HEK293 (cell line): Measurements from ENCODE around the gene MCU.

Experiments
- BCL11B ChIP-seq: fragments of 450-650 bp; formaldehyde crosslinking; IDR thresholded peaks from 2 replicates; pipeline ENCODE4 v1.5.1; 2016; ENCODE audit warnings: low read depth, missing biosample characterization, missing genetic modification characterization
- FEZF1 ChIP-seq: fragments of 450-650 bp; formaldehyde crosslinking; IDR thresholded peaks from 2 replicates; pipeline ENCODE4 v1.5.1; 2016; ENCODE audit warnings: missing biosample characterization, missing genetic modification characterization
- OSR2 ChIP-seq: fragments of 450-650 bp; formaldehyde crosslinking; IDR thresholded peaks from 2 replicates; pipeline ENCODE4 v1.5.1; 2016; ENCODE audit warnings: missing biosample characterization, missing genetic modification characterization
- REPIN1 ChIP-seq: fragments of 450-650 bp; formaldehyde crosslinking; IDR thresholded peaks from 2 replicates; pipeline ENCODE4 v1.5.1; 2017; ENCODE audit warnings: missing biosample characterization, missing genetic modification characterization, low read depth
- SP3 ChIP-seq: fragments of 450-650 bp; formaldehyde crosslinking; IDR thresholded peaks from 2 replicates; pipeline ENCODE4 v1.5.1; 2016; ENCODE audit warnings: missing biosample characterization, missing genetic modification characterization
- SP7 ChIP-seq: fragments of 450-650 bp; formaldehyde crosslinking; IDR thresholded peaks from 2 replicates; pipeline ENCODE4 v1.5.1; 2016; ENCODE audit warnings: missing biosample characterization, missing genetic modification characterization
- TCF7L2 ChIP-seq: IDR thresholded peaks from 2 replicates; pipeline ENCODE4 v1.6.1; 2011; ENCODE audit warnings: low read depth, mild to moderate bottlenecking, inconsistent platforms, low read length, moderate library complexity, borderline replicate concordance
- WT1 ChIP-seq: fragments of 450-650 bp; formaldehyde crosslinking; IDR thresholded peaks from 2 replicates; pipeline ENCODE4 v1.5.1; 2016; ENCODE audit warnings: missing biosample characterization, missing genetic modification characterization
- ZBTB1 ChIP-seq: fragments of 450-650 bp; formaldehyde crosslinking; IDR thresholded peaks from 2 replicates; pipeline ENCODE4 v1.5.1; 2016; ENCODE audit warnings: missing biosample characterization, missing genetic modification characterization
- ZEB2 ChIP-seq: fragments of 450-650 bp; formaldehyde crosslinking; IDR thresholded peaks from 2 replicates; pipeline ENCODE4 v1.5.1; 2016; ENCODE audit warnings: missing biosample characterization, missing genetic modification characterization
- ZNF138 ChIP-seq: fragments of 450-650 bp; formaldehyde crosslinking; IDR thresholded peaks from 2 replicates; pipeline ENCODE4 v1.5.1; 2016; ENCODE audit warnings: missing biosample characterization, missing genetic modification characterization, borderline replicate concordance
- ZNF155 ChIP-seq: fragments of 450-650 bp; formaldehyde crosslinking; IDR thresholded peaks from 2 replicates; pipeline ENCODE4 v1.5.1; 2016; ENCODE audit warnings: missing biosample characterization, missing genetic modification characterization
- ZNF184 ChIP-seq: fragments of 450-650 bp; IDR thresholded peaks from 2 replicates; pipeline ENCODE4 v1.5.1; 2018; ENCODE audit warnings: missing biosample characterization, mild to moderate bottlenecking, missing genetic modification characterization
- ZNF223 ChIP-seq: fragments of 450-650 bp; formaldehyde crosslinking; IDR thresholded peaks from 2 replicates; pipeline ENCODE4 v1.5.1; 2016; ENCODE audit warnings: missing biosample characterization, missing genetic modification characterization
- ZNF24 ChIP-seq: fragments of 450-650 bp; formaldehyde crosslinking; IDR thresholded peaks from 2 replicates; pipeline ENCODE4 v1.5.1; 2016; ENCODE audit warnings: missing biosample characterization, missing genetic modification characterization
- ZNF324 ChIP-seq: fragments of 450-650 bp; formaldehyde crosslinking; IDR thresholded peaks from 2 replicates; pipeline ENCODE4 v1.5.1; 2016; ENCODE audit warnings: missing biosample characterization, missing genetic modification characterization
- ZNF335 ChIP-seq: fragments of 450-650 bp; formaldehyde crosslinking; conservative IDR thresholded peaks from 2 replicates; pipeline ENCODE4 v1.5.1; 2016; ENCODE audit warnings: missing biosample characterization, missing genetic modification characterization
- ZNF366 ChIP-seq: fragments of 450-650 bp; formaldehyde crosslinking; conservative IDR thresholded peaks from 2 replicates; pipeline ENCODE4 v1.5.1; 2016; ENCODE audit warnings: missing biosample characterization, missing genetic modification characterization
- ZNF394 ChIP-seq: fragments of 450-650 bp; formaldehyde crosslinking; IDR thresholded peaks from 2 replicates; pipeline ENCODE4 v1.5.1; 2016; ENCODE audit warnings: missing biosample characterization, missing genetic modification characterization, mild to moderate bottlenecking, moderate library complexity, borderline replicate concordance
- ZNF510 ChIP-seq: fragments of 450-650 bp; formaldehyde crosslinking; IDR thresholded peaks from 2 replicates; pipeline ENCODE4 v1.5.1; 2018; ENCODE audit warnings: mild to moderate bottlenecking, missing genetic modification characterization, missing biosample characterization; ENCODE audit not compliant: insufficient replicate concordance
- ZNF521 ChIP-seq: fragments of 450-650 bp; formaldehyde crosslinking; IDR thresholded peaks from 2 replicates; pipeline ENCODE4 v1.5.1; 2017; ENCODE audit warnings: missing biosample characterization, mild to moderate bottlenecking, missing genetic modification characterization
- ZNF600 ChIP-seq: fragments of 450-650 bp; formaldehyde crosslinking; IDR thresholded peaks from 2 replicates; pipeline ENCODE4 v1.5.1; 2016; ENCODE audit warnings: missing biosample characterization, missing genetic modification characterization
- ZNF704 ChIP-seq: fragments of 450-650 bp; formaldehyde crosslinking; IDR thresholded peaks from 2 replicates; pipeline ENCODE4 v1.5.1; 2016; ENCODE audit warnings: missing biosample characterization, missing genetic modification characterization
- ZNF707 ChIP-seq: fragments of 450-650 bp; formaldehyde crosslinking; IDR thresholded peaks from 2 replicates; pipeline ENCODE4 v1.5.1; 2016; ENCODE audit warnings: missing biosample characterization, missing genetic modification characterization
- ZSCAN16 ChIP-seq: fragments of 450-650 bp; formaldehyde crosslinking; IDR thresholded peaks from 2 replicates; pipeline ENCODE4 v1.5.1; 2016; ENCODE audit warnings: missing biosample characterization, missing genetic modification characterization
- TF ChIP-seq, protein P1 (sequence below): fragments of 450-650 bp; formaldehyde crosslinking; IDR thresholded peaks from 2 replicates; pipeline ENCODE4 v1.5.1; 2016; ENCODE audit warnings: missing biosample characterization, missing genetic modification characterization, low read depth
- TF ChIP-seq, protein P2 (sequence below): fragments of 450-650 bp; formaldehyde crosslinking; IDR thresholded peaks from 2 replicates; pipeline ENCODE4 v1.5.1; 2016; ENCODE audit warnings: missing biosample characterization, missing genetic modification characterization
- TF ChIP-seq, protein P3 (sequence below): fragments of 450-650 bp; formaldehyde crosslinking; IDR thresholded peaks from 2 replicates; pipeline ENCODE4 v1.5.1; 2017; ENCODE audit warnings: missing biosample characterization, missing genetic modification characterization
- TF ChIP-seq, protein P4 (sequence below): fragments of 450-650 bp; formaldehyde crosslinking; IDR thresholded peaks from 2 replicates; pipeline ENCODE4 v1.5.1; 2017; ENCODE audit warnings: missing biosample characterization, mild to moderate bottlenecking, missing genetic modification characterization, moderate library complexity
- TF ChIP-seq, protein P5 (sequence below): fragments of 450-650 bp; IDR thresholded peaks from 2 replicates; pipeline ENCODE4 v1.5.1; 2018; ENCODE audit warnings: missing biosample characterization, mild to moderate bottlenecking, missing genetic modification characterization

Gene MCU

GRCh38 chr10:72800000-72800740 is 108.2 kb downstream of the MCU start (continued):
- TF ChIP-seq REPIN1 (tag by site-specific recombination) (no peak), ZNF223 (tag by site-specific recombination) (no peak), ZNF24 (peak; percentile 83; the same call in 1 of the 2 replicates), ZNF600 (tag by site-specific recombination) (no peak), ZNF324 (tag by site-specific recombination) (no peak), OSR2 (tag by site-specific recombination) (peak; percentile 98), ZNF366 (tag by site-specific recombination) (peak; percentile 56), TCF7L2 (peak; percentile 87), ZNF394 (peak; percentile 58; the same call in 1 of the 2 replicates), ZNF155 (tag by site-specific recombination) (no peak), ZNF335 (tag by site-specific recombination) (0 out of 2 replicates have a peak, but pooled peaks have one; percentile 17), ZSCAN16 (tag by site-specific recombination) (no peak), ZNF521 (no peak), ZNF184 (tag by site-specific recombination) (no peak; the same call in 1 of the 2 replicates), SP3 (tag by site-specific recombination) (no peak; the same call in 1 of the 2 replicates), ZEB2 (peak; percentile 99), ZBTB1 (tag by site-specific recombination) (peak; percentile 98), ZNF704 (no peak), ZNF707 (tag by site-specific recombination) (no peak), WT1 (tag by site-specific recombination) (peak; percentile 91), FEZF1 (peak; percentile 97), ZNF510 (tag by site-specific recombination) (no peak), SP7 (tag by site-specific recombination) (peak; percentile 98), BCL11B (tag by site-specific recombination) (peak; percentile 90), ZNF138 (tag by site-specific recombination) (no peak)
- TF ChIP-seq, protein P1, sequence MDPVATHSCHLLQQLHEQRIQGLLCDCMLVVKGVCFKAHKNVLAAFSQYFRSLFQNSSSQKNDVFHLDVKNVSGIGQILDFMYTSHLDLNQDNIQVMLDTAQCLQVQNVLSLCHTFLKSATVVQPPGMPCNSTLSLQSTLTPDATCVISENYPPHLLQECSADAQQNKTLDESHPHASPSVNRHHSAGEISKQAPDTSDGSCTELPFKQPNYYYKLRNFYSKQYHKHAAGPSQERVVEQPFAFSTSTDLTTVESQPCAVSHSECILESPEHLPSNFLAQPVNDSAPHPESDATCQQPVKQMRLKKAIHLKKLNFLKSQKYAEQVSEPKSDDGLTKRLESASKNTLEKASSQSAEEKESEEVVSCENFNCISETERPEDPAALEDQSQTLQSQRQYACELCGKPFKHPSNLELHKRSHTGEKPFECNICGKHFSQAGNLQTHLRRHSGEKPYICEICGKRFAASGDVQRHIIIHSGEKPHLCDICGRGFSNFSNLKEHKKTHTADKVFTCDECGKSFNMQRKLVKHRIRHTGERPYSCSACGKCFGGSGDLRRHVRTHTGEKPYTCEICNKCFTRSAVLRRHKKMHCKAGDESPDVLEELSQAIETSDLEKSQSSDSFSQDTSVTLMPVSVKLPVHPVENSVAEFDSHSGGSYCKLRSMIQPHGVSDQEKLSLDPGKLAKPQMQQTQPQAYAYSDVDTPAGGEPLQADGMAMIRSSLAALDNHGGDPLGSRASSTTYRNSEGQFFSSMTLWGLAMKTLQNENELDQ (tag by site-specific recombination), result no peak
- TF ChIP-seq, protein P2, sequence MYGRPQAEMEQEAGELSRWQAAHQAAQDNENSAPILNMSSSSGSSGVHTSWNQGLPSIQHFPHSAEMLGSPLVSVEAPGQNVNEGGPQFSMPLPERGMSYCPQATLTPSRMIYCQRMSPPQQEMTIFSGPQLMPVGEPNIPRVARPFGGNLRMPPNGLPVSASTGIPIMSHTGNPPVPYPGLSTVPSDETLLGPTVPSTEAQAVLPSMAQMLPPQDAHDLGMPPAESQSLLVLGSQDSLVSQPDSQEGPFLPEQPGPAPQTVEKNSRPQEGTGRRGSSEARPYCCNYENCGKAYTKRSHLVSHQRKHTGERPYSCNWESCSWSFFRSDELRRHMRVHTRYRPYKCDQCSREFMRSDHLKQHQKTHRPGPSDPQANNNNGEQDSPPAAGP (tag by site-specific recombination), result no peak
- TF ChIP-seq, protein P3, sequence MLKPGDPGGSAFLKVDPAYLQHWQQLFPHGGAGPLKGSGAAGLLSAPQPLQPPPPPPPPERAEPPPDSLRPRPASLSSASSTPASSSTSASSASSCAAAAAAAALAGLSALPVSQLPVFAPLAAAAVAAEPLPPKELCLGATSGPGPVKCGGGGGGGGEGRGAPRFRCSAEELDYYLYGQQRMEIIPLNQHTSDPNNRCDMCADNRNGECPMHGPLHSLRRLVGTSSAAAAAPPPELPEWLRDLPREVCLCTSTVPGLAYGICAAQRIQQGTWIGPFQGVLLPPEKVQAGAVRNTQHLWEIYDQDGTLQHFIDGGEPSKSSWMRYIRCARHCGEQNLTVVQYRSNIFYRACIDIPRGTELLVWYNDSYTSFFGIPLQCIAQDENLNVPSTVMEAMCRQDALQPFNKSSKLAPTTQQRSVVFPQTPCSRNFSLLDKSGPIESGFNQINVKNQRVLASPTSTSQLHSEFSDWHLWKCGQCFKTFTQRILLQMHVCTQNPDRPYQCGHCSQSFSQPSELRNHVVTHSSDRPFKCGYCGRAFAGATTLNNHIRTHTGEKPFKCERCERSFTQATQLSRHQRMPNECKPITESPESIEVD, result peak; percentile 100
- TF ChIP-seq, protein P4, sequence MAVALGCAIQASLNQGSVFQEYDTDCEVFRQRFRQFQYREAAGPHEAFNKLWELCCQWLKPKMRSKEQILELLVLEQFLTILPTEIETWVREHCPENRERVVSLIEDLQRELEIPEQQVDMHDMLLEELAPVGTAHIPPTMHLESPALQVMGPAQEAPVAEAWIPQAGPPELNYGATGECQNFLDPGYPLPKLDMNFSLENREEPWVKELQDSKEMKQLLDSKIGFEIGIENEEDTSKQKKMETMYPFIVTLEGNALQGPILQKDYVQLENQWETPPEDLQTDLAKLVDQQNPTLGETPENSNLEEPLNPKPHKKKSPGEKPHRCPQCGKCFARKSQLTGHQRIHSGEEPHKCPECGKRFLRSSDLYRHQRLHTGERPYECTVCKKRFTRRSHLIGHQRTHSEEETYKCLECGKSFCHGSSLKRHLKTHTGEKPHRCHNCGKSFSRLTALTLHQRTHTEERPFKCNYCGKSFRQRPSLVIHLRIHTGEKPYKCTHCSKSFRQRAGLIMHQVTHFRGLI (tag by site-specific recombination), result peak; percentile 73; the same call in 1 of the 2 replicates
- TF ChIP-seq, protein P5, sequence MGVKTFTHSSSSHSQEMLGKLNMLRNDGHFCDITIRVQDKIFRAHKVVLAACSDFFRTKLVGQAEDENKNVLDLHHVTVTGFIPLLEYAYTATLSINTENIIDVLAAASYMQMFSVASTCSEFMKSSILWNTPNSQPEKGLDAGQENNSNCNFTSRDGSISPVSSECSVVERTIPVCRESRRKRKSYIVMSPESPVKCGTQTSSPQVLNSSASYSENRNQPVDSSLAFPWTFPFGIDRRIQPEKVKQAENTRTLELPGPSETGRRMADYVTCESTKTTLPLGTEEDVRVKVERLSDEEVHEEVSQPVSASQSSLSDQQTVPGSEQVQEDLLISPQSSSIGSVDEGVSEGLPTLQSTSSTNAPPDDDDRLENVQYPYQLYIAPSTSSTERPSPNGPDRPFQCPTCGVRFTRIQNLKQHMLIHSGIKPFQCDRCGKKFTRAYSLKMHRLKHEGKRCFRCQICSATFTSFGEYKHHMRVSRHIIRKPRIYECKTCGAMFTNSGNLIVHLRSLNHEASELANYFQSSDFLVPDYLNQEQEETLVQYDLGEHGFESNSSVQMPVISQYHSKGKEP (tag by site-specific recombination), result peak; percentile 82
